GM18502 (cell line): ENCODE results near the gene ANO1.

ENCODE experiments used
- ATAC-seq: cut with Tn5 transposase; IDR thresholded peaks from one replicate; pipeline ENCODE4 v1.9.1; 2021; ENCODE audit warnings: mild to moderate bottlenecking; ENCODE audit not compliant: unreplicated experiment, poor library complexity

ANO1 gene

GRCh38 chr11:70090961-70091381, 12.9 kb downstream of the ANO1 start:
- no peak for ATAC-seq

- no peak for ATAC-seq
Observed at GRCh38 chr11:70091638-70092037, 13.5 kb downstream of the ANO1 start.

DNA sequence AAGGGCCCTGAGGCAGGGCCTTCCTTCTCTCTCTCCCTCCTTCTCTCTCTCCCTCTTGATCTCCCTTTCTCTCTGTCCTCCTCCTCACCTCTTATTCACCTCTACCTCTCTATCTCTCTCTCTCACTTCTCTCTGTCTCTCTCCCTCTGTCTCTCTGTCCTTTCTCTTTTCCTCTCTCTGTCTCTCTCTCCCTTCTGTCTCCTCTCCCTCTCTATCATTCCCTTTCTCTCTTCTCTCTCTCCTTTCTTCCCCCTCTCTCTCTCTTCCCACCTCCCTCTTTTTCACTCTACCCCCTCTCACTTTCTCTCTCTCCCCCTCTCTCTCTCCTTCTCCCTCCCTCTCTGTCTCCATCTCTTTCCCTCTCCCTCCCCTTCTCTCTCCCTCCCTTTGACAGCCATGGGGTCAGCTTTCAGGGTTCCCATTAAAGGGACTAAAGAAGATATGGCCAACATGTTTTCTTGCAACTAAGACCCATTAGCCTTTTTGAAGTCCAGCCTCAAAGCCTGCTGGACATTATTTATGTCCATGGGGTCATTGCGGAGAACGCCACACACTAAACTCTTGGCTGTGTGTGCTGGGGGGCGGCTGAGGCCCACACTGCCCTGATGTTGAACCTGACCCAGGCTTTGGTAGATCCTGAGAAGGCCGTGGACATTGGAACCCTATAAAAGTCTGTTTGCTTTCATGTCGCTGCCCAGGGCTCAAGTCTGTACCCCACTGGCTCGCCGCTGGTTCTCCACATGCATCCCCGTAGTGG, 15.0 kb downstream of the ANO1 start:
- ATAC-seq = no peak

GRCh38 chr11:70095541-70096252, 17.6 kb downstream of the ANO1 start:
- ATAC-seq = no peak

DNA sequence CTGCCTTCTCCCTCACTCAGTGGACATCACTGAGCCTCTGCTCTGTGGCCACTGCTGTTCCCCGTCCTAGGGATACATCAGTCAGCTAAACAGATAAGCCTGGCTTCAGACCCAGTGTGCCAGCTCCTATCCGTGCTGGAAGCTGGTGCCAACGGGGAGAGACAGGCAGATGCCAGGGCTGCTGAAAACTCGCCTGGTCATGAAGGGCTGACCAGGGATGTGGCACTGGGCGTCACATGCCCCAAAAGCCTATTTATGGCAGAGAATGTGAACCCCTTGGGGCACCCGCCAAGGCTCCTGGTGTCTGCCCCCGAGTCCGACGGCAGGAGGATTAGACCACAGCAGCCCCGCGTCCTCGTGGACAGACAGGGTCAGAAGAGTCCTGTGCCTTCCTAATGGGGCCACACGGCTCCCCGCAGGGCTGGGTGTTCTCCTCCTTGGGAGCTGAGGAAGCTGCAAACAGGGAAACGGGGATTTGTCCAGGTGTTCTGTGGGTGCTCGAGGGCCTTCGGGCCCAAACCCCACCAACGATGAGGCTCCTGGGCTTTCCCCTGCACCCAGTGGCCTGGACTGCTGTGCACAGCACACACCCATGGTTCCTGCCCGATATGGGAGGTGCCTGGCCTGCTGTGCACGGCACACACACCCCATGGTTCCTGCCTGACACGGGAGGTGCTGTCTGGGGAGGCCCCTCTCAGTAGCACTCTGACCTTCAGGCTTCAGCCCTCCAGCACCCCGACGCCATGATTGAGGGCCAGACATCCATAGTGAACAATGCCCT, 19.9 kb downstream of the ANO1 start:
- ATAC-seq = no peak

- ATAC-seq = no peak
Observed at GRCh38 chr11:70098936-70099335, 20.8 kb downstream of the ANO1 start.

DNA sequence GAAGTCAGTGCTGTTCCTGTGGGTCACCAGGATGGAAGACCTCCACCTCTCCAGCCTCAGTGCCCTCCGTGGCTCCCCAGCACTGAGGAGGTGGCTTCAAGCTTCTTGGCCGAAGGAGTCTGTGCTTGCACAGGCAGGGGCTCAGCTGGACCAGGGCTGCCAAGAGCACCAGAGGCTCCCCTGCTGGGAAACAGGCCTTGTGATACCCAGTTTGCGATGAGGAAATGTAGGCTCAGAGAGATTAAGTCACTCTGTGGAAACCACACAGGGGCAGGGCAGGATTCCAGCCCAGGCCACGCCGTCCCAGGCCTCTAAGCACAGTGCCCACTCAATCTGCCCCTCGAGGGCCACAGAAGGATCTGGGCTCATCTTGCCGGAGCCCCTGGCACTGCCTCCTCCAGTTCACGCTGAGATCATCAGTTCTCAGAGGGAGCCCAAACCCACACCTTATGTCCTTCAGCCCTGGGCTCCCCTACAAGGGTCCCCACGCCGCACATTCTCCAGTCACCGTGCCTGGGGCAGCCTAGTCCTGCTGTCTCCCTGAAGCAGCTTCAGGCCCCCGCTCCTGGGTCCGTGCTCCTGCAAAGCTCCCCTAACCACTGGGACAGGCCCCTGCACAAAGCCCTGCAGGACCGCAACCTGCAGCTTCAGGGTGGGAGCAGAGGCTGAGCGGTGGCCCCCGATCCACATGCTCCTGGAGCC, 21.6 kb downstream of the ANO1 start:
- no peak for ATAC-seq

DNA sequence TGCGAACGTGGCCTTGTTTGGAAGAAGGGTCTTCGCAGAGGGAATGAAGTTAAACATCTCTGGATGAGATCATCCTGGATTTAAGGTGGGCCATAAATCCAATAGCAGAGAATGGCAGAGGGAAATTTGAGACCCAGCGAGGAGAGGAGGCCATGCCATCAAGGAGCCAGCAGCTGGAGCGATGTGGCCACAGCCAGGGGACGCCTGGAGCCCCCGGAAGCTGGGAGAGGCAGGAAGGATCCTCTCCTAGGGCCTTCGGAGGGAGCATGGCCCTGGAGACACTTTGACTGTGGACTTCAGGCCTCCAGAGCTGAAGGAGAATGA, 22.1 kb downstream of the ANO1 start:
- ATAC-seq = no peak

DNA sequence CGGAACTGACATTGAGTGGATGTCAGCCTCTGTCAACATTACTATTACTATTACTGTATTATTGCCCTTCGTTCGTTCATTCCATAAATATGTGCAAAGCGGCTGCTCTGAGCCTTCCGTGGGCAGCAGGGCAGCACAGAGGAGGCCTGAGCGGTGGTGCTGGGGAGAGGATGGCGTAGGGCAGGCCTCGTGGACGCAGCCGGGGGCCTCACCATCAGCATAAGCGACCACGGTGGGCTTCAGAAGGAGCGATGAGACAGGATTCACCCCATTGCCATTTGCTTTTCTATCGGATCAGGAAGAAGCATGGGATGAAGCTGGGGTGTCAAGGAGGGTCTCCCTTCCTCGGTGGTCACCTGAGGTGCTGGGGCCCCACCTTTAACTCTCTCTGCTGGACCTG, 22.7 kb downstream of the ANO1 start:
- no peak for ATAC-seq

DNA sequence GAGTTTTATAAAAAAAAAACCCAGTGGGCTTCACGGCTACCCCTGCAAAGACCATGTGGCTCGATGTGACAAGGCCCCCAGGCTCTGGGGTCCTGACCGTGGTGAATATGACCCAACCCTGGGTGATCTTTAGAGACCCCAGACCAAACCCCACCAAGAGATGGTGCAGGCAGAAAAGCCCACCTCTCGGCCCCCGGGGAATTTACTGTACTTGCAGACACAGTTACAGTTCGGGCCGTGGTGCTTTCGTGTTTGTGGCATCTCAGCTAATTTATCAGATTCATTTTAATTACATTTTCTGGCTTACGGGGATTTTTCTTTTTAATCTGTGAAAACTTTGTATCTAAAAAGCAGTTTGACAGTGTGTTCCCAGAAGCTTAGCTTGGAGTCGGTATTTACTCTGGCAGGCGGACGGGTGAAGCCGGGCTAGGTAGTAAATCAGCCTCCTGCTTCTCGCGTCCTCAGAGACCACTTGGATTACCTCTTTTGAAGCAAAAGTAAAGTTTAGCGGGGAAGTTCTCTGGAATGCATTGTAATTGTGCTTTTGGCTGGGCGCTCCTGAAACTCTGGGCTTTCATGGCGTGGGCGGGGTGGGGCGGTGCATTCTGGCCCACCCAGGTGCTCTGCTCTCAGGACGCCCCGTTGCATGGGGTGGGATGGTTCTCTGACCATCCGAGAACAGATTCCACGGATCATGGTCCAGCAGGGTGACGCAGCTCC, 25.3 kb downstream of the ANO1 start:
- no peak for ATAC-seq

GRCh38 chr11:70104419-70104818, 26.3 kb downstream of the ANO1 start:
- no peak for ATAC-seq

- ATAC-seq = no peak
Observed at GRCh38 chr11:70104961-70105360, 26.8 kb downstream of the ANO1 start.

GRCh38 chr11:70105369-70105754, 27.2 kb downstream of the ANO1 start:
- no peak for ATAC-seq

DNA sequence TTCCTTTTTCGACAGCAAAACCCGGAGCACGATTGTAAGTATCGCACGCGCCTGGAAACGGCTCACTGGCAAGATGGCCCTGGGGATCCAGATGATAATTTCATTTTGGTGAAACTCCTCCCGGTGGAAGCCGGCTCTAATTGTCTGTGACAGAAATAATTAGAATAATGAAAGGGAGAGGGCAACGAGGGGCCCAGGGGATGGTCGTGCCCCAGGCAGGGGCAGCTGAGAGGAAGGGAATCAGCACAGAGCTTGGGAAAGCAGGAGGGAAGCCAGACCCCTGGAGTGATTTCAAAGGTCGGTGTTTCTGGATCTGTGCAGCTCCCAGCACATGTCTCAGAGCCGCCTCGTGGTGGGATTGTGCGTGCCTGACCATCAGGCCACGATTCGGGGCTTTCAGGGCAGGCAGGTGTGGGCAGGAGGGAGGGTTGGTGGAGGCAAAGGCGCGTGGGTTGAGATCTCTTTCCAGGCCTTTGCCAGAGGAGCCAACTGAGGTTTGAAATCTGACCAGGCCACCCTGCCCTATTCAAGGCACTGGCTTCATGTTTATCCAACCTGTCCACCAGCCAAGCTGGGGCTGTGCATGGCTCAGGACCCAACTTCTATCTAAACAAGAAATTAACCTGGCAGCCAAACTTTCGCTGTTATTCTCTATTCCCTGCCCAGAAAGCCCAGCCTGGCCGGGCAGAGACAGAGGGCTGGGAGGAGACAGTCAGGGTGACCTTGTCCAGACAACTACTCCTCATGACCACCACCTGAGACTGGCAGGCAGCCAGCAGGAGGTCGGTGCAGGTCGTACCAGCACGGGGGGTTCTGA, 27.8 kb downstream of the ANO1 start:
- ATAC-seq = no peak

- no peak for ATAC-seq
Observed at GRCh38 chr11:70106757-70107156, 28.6 kb downstream of the ANO1 start.

DNA sequence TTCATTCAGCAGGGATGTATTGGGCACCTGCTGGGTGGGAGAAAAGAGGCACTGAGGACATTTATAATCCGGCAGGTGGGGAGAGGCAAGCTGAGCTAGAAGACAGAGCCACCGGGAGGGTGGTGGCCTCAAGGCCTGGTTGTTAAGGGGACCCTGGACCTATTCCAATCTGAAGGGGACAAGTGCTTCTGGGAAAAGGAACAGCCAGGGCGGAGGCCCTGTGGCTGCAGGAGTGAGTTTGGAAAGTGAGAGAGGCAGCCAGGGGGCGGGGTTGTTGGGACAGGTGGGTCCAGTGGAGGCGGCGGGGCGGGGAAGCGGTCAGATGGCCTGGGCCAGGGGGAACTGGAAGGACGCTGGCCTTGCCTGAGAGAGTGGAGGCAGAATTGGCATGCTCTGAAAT, 29.1 kb downstream of the ANO1 start:
- ATAC-seq = no peak

GRCh38 chr11:70107756-70108155, 29.6 kb downstream of the ANO1 start:
- ATAC-seq = no peak

DNA sequence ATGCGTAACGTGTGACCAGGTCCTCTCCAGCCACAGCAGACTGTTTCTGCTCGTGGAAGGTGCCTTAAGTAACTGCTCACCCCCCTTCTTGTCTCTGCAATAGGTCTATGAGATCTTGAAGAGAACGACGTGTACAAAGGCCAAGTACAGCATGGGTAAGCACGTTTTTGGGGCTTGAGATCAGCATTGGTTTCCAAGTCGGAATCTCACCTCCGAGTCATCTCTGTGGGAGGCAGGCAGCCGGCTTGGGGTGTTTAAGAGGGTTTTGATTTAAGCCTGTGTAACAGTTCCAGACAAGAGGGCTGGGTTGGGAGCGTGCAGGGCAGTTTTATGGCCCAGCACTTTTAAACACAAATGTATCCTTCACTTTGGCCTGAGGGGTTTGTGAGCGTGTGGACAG, 30.1 kb downstream of the ANO1 start:
- no peak for ATAC-seq

DNA sequence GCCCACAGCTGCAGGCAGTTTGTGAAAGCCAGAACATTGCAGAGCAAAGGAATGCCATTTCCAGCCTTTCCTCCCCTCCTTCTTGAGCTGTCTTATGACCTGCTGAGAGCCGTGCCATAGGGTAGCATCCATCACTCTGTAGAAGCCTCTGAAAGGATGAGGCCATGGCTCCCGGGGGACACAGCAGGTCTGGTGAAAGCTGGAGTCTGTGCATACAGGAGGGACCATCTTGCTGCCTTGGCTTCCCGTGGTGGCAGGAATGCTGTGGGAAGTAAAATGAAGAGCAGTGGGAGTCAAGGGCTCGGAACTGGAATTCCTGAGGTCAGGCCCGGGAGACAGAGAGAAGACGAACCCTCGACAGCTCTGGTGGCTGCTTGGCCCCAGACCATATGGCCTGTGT, 30.9 kb downstream of the ANO1 start:
- no peak for ATAC-seq
